Trophoblast cell (in vitro differentiated cells and primary cell): Measurements from ENCODE around the gene LRBA.

Source experiments
- DNase-seq, 2 donors: peaks; one replicate each; pipeline ENCODE4 v3.0.0-alpha.2; 2016
- H2AFZ ChIP-seq: 2 replicates; pipeline ENCODE4 v1.6.1; 2013; ENCODE audit warnings: low read length, moderate library complexity, mild to moderate bottlenecking; ENCODE audit not compliant: insufficient read depth, poor library complexity
- H2AK5ac ChIP-seq: 2 replicates; pipeline ENCODE4 v1.6.1; 2013; ENCODE audit warnings: mild to moderate bottlenecking, low read length
- H2BK120ac ChIP-seq: 2 replicates; pipeline ENCODE4 v1.6.1; 2013; ENCODE audit warnings: low read length, mild to moderate bottlenecking, moderate library complexity; ENCODE audit not compliant: insufficient read depth, poor library complexity
- H2BK12ac ChIP-seq: 2 replicates; pipeline ENCODE4 v1.6.1; 2013; ENCODE audit warnings: mild to moderate bottlenecking, low read length, moderate library complexity
- H2BK5ac ChIP-seq: 2 replicates; pipeline ENCODE4 v1.6.1; 2013; ENCODE audit warnings: low read length, low read depth, moderate library complexity, mild to moderate bottlenecking; ENCODE audit not compliant: poor library complexity
- H3K14ac ChIP-seq: 2 replicates; pipeline ENCODE4 v1.6.1; 2013; ENCODE audit warnings: mild to moderate bottlenecking, low read length
- H3K18ac ChIP-seq: 2 replicates; pipeline ENCODE4 v1.6.1; 2013; ENCODE audit warnings: mild to moderate bottlenecking, low read length
- H3K23ac ChIP-seq: 2 replicates; pipeline ENCODE4 v1.6.1; 2013; ENCODE audit warnings: low read length
- H3K27ac ChIP-seq: 2 replicates; pipeline ENCODE4 v1.5.1; 2013; ENCODE audit warnings: low read depth, mild to moderate bottlenecking, inconsistent platforms, low read length, moderate library complexity
- H3K27me3 ChIP-seq: 2 replicates; pipeline ENCODE4 v1.6.1; 2013; ENCODE audit warnings: inconsistent platforms, mild to moderate bottlenecking, low read length, moderate library complexity; ENCODE audit not compliant: insufficient read depth
- H3K36me3 ChIP-seq, 2 experiments: 1 replicate in 1 of 2; 2 replicates in 1 of 2; pipeline ENCODE4 v1.6.1; 2013; ENCODE audit warnings: low read length in 2 of 2, mild to moderate bottlenecking in 2 of 2, moderate library complexity in 1 of 2; ENCODE audit not compliant: insufficient read depth in 2 of 2, control insufficient read depth in 1 of 2
- H3K4ac ChIP-seq: 2 replicates; pipeline ENCODE4 v1.6.1; 2013; ENCODE audit warnings: low read depth, mild to moderate bottlenecking, low read length, moderate library complexity
- H3K4me1 ChIP-seq, 2 experiments: 1 replicate in 1 of 2; 2 replicates in 1 of 2; pipeline ENCODE4 v1.6.1; 2013; ENCODE audit warnings: low read length in 2 of 2, mild to moderate bottlenecking in 2 of 2, moderate library complexity in 1 of 2; ENCODE audit not compliant: insufficient read depth in 2 of 2, control insufficient read depth in 1 of 2
- H3K4me2 ChIP-seq: 2 replicates; pipeline ENCODE4 v1.6.1; 2013; ENCODE audit warnings: inconsistent platforms, mild to moderate bottlenecking, low read length, moderate library complexity
- H3K4me3 ChIP-seq: 2 replicates; pipeline ENCODE4 v1.5.1; 2013; ENCODE audit warnings: mild to moderate bottlenecking, low read depth, low read length, inconsistent platforms
- H3K79me1 ChIP-seq: one replicate; pipeline ENCODE4 v1.6.1; 2013; ENCODE audit warnings: low read length
- H3K79me2 ChIP-seq: 2 replicates; pipeline ENCODE4 v1.6.1; 2013; ENCODE audit warnings: low read length, mild to moderate bottlenecking; ENCODE audit not compliant: control insufficient read depth, insufficient read depth, poor library complexity
- H3K9ac ChIP-seq: 2 replicates; pipeline ENCODE4 v1.6.1; 2013; ENCODE audit warnings: mild to moderate bottlenecking, low read length
- H3K9me3 ChIP-seq: 2 replicates; pipeline ENCODE4 v1.6.1; 2013; ENCODE audit warnings: low read depth, mild to moderate bottlenecking, control low read depth, inconsistent platforms, low read length; ENCODE audit not compliant: insufficient read depth
- H4K12ac ChIP-seq: 2 replicates; pipeline ENCODE4 v1.6.1; 2013; ENCODE audit warnings: low read depth, mild to moderate bottlenecking, low read length, moderate library complexity
- H4K8ac ChIP-seq: 2 replicates; pipeline ENCODE4 v1.6.1; 2013; ENCODE audit warnings: low read depth, mild to moderate bottlenecking, low read length, moderate library complexity
- H4K91ac ChIP-seq: one replicate; pipeline ENCODE4 v1.6.1; 2013; ENCODE audit warnings: low read depth, mild to moderate bottlenecking, low read length, moderate library complexity
- WGBS: extraction: QIAGEN DNeasy Blood & Tissue Kit; methylation state at CpG from one replicate; pipeline ENCODE4 v1.1.7; 2013; ENCODE audit warnings: missing lambda C conversion rate; ENCODE audit not compliant: insufficient read length, insufficient coverage; ENCODE audit errors: extremely low coverage; 5-methylcytosine and 5-hydroxymethylcytosine counted together

Gene LRBA

DNA sequence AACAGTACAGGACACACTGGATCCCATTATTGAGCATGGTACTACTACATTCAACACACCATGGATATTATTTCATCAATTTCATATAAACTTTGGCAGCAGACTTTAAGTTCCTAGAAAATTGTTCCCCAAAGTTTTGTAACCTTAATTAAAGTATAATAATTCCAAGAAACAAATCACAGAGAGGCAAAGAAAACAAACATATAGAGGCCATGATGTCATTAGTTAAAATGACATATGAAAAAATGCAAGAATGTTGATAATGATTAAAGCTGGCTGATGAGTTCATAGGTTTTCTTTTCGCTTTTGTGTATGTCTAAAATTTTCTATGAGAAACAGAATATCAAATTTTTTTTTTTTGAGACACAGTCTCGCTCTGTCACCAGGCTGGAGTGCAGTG is 26.8 kb downstream of the LRBA start:
- H4K12ac ChIP-seq: no peak overlapping the region
- H3K36me3 ChIP-seq: no peaks in the 10 kb centered on the region
- WGBS: no CpG with 5 or more reads among the region's 2 CpGs

DNA sequence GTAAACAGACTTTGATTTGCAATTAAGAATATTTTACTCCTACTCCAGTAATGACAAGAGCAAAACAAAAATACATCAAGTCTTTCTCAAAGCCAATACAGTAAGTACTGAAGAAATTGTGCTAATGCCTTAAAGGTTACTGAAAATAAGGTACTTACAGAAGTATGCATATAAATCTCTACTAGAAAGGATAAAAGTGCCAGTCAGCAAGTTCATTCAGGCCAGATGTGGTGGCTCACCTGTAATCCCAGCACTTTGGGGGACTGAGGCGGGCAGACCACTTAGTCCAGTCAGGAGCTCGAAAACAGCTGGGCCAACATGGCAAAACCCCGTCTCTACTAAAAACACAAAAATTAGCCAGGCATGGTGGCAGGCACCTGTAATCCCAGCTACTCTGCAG is 27.9 kb downstream of the LRBA start:
- no peaks in the 10 kb centered on the region for H3K79me2 ChIP-seq
- no peak overlapping the region for H2AFZ ChIP-seq
- H2BK120ac ChIP-seq: no peak overlapping the region
- no peak overlapping the region for H3K4me3 ChIP-seq
- H2BK5ac ChIP-seq: no peak overlapping the region
- no peak overlapping the region for H2BK12ac ChIP-seq
- no peaks in the 10 kb centered on the region for H3K9me3 ChIP-seq
- no peaks in the 10 kb centered on the region for H3K36me3 ChIP-seq
- H3K18ac ChIP-seq: no peak overlapping the region
- no peaks in the 10 kb centered on the region for H3K27me3 ChIP-seq
- no peak overlapping the region for H4K8ac ChIP-seq
- no peak overlapping the region for H3K4me2 ChIP-seq
- no CpG with 5 or more reads among the region's 3 CpGs for WGBS
- no peak overlapping the region for H3K23ac ChIP-seq
- DNase-seq: no peak
- no peak overlapping the region for H3K27ac ChIP-seq
- H3K4ac ChIP-seq: no peak overlapping the region
- H4K91ac ChIP-seq: no peak overlapping the region
- H3K4me1 ChIP-seq: no peaks in the 10 kb centered on the region
- no peak overlapping the region for H4K12ac ChIP-seq
- no peak overlapping the region for H3K9ac ChIP-seq
- no peaks in the 10 kb centered on the region for H3K79me1 ChIP-seq
- no peak overlapping the region for H3K14ac ChIP-seq
- H2AK5ac ChIP-seq: no peak overlapping the region

More for the DNA sequence above, 26.8 kb downstream of the LRBA start:
- Histone ChIP-seq H2BK12ac (no peak overlapping the region), H3K79me2 (no peaks in the 10 kb centered on the region), H3K4me1 (no peaks in the 10 kb centered on the region), H2BK120ac (no peak overlapping the region), H3K14ac (no peak overlapping the region), H2AK5ac (no peak overlapping the region), H2AFZ (no peak overlapping the region), H3K23ac (no peak overlapping the region), H3K9ac (no peak overlapping the region), H3K4me3 (no peak overlapping the region), H3K27ac (no peak overlapping the region), H3K27me3 (no peaks in the 10 kb centered on the region), H4K91ac (no peak overlapping the region), H4K8ac (no peak overlapping the region), H3K18ac (no peak overlapping the region), H3K9me3 (no peaks in the 10 kb centered on the region), H3K79me1 (no peaks in the 10 kb centered on the region), H2BK5ac (no peak overlapping the region), H3K4ac (no peak overlapping the region), H3K4me2 (no peak overlapping the region)
- no peak for DNase-seq

DNA sequence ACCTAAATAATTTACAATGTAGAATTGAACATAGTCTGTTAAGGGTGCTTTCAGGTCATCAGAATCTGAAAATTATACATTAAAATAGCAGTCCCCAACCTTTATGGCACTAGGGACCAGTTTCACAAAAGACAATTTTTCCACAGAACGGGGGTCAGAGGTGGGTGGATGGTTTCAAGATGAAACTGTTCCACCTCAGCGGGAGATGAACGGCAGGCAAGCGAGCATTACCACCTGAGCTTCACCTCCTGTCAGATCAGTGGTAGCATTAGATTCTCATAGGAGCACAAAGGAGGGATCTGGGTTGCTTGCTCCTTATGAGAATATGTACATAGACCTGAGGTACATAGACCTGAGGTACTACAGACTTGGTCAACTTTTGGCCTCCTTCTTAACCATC is 29.0 kb downstream of the LRBA start:
- no peak overlapping the region for H3K9ac ChIP-seq
- H3K4ac ChIP-seq: no peak overlapping the region
- no peaks in the 10 kb centered on the region for H3K36me3 ChIP-seq
- WGBS: no CpG with 5 or more reads among the region's 4 CpGs
- H3K27me3 ChIP-seq: no peaks in the 10 kb centered on the region
- H3K4me1 ChIP-seq: no peaks in the 10 kb centered on the region
- H2BK12ac ChIP-seq: no peak overlapping the region
- H2BK120ac ChIP-seq: no peak overlapping the region
- H4K12ac ChIP-seq: no peak overlapping the region
- no peak for DNase-seq
- no peaks in the 10 kb centered on the region for H3K79me2 ChIP-seq
- H3K9me3 ChIP-seq: no peaks in the 10 kb centered on the region
- H3K14ac ChIP-seq: no peak overlapping the region
- H3K18ac ChIP-seq: no peak overlapping the region
- H3K4me2 ChIP-seq: no peak overlapping the region
- no peak overlapping the region for H3K27ac ChIP-seq
- no peak overlapping the region for H3K23ac ChIP-seq
- H3K4me3 ChIP-seq: no peak overlapping the region
- no peak overlapping the region for H2AFZ ChIP-seq
- H4K91ac ChIP-seq: no peak overlapping the region
- no peak overlapping the region for H2BK5ac ChIP-seq
- no peak overlapping the region for H4K8ac ChIP-seq
- no peak overlapping the region for H2AK5ac ChIP-seq
- H3K79me1 ChIP-seq: no peaks in the 10 kb centered on the region

DNA sequence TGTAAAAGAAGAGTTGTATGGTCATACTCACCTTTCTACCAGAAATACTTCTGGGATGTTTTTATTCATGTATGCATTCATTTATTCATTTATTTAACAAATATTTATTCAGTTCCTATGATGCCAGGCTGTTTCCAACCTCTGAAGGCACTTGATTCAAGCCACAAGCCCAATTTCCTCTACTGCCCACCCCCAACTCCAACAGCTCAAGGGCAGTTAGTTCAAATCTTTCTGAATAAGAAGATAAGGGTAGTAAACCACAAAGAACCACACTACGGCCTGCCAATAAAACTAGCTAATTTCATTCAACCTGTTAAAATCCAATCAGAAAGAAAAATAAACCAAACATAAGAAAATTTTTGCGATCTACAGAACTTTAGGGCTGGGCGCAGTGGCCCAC is 31.2 kb downstream of the LRBA start:
- Histone ChIP-seq H3K9ac (no peak overlapping the region), H3K4me3 (no peak overlapping the region), H3K18ac (no peak overlapping the region), H3K4ac (no peak overlapping the region), H3K27me3 (no peaks in the 10 kb centered on the region), H2AK5ac (no peak overlapping the region), H2AFZ (no peak overlapping the region), H3K4me2 (no peak overlapping the region), H4K8ac (no peak overlapping the region), H2BK12ac (no peak overlapping the region), H3K79me2 (no peaks in the 10 kb centered on the region), H3K79me1 (no peaks in the 10 kb centered on the region), H2BK5ac (no peak overlapping the region), H3K36me3 (no peaks in the 10 kb centered on the region), H3K9me3 (no peaks in the 10 kb centered on the region), H3K27ac (no peak overlapping the region), H2BK120ac (no peak overlapping the region), H3K4me1 (no peaks in the 10 kb centered on the region), H3K14ac (no peak overlapping the region), H4K12ac (no peak overlapping the region), H4K91ac (no peak overlapping the region), H3K23ac (no peak overlapping the region)
- no peak for DNase-seq
- no CpG with 5 or more reads among the region's 3 CpGs for WGBS
